ENCODE measurements around the gene ARFGEF3.

The ARFGEF3 gene

DNA sequence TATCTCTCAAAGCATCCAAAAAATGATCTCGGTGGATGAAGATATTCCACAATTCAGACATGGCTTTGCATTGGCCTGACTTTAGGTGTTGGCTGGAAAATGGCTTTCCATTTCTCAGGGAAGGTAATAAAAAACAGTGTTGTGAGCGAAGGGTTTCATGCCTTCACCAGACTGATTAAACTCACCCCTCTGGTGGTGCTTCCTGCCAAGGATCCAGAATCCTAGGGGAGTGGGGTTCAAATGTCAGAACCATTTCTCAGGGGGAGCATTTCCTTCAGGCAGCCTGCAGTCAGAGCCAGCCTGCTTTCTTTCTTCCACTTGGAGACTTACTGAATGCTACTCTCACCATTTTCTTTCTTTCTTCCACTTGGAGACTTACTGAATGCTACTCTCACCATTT, 170.2 kb downstream of the ARFGEF3 start:
- DNase-seq (ENCODE audit: low read depth in 2 of 2): no peak
- TF ChIP-seq, protein P1, sequence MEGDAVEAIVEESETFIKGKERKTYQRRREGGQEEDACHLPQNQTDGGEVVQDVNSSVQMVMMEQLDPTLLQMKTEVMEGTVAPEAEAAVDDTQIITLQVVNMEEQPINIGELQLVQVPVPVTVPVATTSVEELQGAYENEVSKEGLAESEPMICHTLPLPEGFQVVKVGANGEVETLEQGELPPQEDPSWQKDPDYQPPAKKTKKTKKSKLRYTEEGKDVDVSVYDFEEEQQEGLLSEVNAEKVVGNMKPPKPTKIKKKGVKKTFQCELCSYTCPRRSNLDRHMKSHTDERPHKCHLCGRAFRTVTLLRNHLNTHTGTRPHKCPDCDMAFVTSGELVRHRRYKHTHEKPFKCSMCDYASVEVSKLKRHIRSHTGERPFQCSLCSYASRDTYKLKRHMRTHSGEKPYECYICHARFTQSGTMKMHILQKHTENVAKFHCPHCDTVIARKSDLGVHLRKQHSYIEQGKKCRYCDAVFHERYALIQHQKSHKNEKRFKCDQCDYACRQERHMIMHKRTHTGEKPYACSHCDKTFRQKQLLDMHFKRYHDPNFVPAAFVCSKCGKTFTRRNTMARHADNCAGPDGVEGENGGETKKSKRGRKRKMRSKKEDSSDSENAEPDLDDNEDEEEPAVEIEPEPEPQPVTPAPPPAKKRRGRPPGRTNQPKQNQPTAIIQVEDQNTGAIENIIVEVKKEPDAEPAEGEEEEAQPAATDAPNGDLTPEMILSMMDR (IDR thresholded peaks at IDR 0.05; ENCODE audit: low read depth, low read length): no peak
- no peak overlapping the region for H3K4me3 ChIP-seq (replicated peaks in 1 of 2; ENCODE audit: low read depth in 2 of 2, low read length in 2 of 2)

DNA sequence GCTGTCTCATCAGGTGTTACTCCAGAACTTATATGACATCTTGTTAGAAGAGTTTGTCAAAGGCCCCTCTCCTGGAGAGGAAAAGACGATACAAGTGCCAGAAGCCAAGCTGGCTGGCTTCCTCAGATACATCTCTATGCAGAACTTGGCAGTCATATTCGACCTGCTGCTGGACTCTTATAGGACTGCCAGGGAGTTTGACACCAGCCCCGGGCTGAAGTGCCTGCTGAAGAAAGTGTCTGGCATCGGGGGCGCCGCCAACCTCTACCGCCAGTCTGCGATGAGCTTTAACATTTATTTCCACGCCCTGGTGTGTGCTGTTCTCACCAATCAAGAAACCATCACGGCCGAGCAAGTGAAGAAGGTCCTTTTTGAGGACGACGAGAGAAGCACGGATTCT, 172.3 kb downstream of the ARFGEF3 start:
- TF ChIP-seq, protein P1 (IDR thresholded peaks at IDR 0.05; ENCODE audit: low read depth, low read length): no peak
- no peak overlapping the region for H3K4me3 ChIP-seq (replicated peaks in 1 of 2; ENCODE audit: low read depth in 2 of 2, low read length in 2 of 2)
- no peak for DNase-seq (ENCODE audit: low read depth in 2 of 2)

DNA sequence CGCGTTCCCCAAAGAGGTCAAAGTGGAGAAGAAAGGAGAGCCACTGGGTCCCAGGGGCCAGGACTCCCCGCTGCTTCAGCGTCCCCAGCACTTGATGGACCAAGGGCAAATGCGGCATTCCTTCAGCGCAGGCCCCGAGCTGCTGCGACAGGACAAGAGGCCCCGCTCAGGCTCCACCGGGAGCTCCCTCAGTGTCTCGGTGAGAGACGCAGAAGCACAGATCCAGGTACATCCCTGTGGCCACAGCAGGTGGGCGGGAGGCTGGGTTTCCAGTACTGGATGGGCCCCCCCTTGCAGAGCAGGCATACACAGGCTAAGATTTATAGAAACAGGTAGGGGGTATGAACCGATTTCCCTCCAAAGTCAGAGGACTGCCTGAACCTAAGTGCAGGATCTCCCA, 173.2 kb downstream of the ARFGEF3 start:
- TF ChIP-seq, protein P1 (IDR thresholded peaks at IDR 0.05; ENCODE audit: low read depth, low read length): no peak
- no peak for DNase-seq (ENCODE audit: low read depth in 2 of 2)
- H3K4me3 ChIP-seq (replicated peaks in 1 of 2; ENCODE audit: low read depth in 2 of 2, low read length in 2 of 2): no peak overlapping the region

DNA sequence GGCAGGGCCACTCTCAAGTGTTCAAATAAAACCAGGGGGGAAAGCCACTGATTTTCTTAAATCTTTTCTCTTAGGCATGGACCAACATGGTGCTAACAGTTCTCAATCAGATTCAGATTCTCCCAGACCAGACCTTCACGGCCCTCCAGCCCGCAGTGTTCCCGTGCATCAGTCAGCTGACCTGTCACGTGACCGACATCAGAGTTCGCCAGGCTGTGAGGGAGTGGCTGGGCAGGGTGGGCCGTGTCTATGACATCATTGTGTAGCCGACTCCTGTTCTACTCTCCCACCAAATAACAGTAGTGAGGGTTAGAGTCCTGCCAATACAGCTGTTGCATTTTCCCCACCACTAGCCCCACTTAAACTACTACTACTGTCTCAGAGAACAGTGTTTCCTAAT, 174.5 kb downstream of the ARFGEF3 start:
- DNase-seq (ENCODE audit: low read depth in 2 of 2): no peak
- no peak overlapping the region for H3K4me3 ChIP-seq (replicated peaks in 1 of 2; ENCODE audit: low read depth in 2 of 2, low read length in 2 of 2)
- TF ChIP-seq, protein P1 (IDR thresholded peaks at IDR 0.05; ENCODE audit: low read depth, low read length): no peak

DNA sequence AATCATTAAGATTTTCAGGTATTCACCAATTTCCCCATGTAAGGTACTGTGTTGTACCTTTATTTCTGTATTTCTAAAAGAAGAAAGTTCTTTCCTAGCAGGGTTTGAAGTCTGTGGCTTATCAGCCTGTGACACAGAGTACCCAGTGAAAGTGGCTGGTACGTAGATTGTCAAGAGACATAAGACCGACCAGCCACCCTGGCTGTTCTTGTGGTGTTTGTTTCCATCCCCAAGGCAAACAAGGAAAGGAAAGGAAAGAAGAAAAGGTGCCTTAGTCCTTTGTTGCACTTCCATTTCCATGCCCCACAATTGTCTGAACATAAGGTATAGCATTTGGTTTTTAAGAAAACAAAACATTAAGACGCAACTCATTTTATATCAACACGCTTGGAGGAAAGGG, 175.3 kb downstream of the ARFGEF3 start:
- TF ChIP-seq, protein P1 (IDR thresholded peaks at IDR 0.05; ENCODE audit: low read depth, low read length): no peak
- H3K4me3 ChIP-seq (replicated peaks in 1 of 2; ENCODE audit: low read depth in 2 of 2, low read length in 2 of 2): no peak overlapping the region
- DNase-seq (ENCODE audit: low read depth in 2 of 2): no peak

DNA sequence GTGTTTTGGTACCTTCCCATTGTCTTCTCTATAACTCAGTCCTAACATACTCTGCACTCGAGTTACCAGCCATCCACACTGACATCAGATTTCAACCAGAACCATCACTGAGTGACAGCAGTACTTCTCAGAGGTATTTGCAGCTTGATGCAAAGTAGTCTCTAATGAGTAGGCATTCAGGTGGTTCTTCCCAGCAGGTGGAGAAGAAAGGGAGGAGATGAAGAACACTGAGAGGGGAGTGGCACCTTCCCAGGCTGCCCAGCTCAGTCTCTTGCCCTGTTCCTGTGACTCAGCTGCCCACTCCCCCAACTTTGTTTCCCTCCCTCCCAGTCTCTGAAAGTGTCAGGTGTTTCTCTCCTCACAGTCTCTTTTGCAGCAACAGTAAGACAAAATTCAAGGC, 177.3 kb downstream of the ARFGEF3 start:
- no peak overlapping the region for H3K4me3 ChIP-seq (replicated peaks in 1 of 2; ENCODE audit: low read depth in 2 of 2, low read length in 2 of 2)
- TF ChIP-seq, protein P1 (IDR thresholded peaks at IDR 0.05; ENCODE audit: low read depth, low read length): no peak
- no peak for DNase-seq (ENCODE audit: low read depth in 2 of 2)

DNA sequence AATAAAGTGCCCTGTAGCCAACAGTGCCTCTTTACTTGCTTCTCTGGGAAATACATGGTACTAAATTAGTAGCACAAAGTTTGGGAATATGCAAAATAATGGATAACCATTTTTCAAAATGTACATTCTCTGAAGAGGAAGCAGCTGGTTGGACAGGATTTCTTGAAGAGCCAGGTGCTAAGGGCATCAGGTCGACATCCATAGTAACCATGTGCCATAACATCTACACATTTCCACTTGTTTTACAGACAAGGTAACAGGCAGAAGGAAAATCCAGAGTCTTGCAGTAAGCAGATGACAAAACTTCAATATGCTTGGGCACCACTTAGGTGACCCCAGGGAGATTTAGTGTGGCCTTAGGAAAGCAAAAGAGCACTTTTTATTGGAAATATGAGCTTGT, 179.4 kb downstream of the ARFGEF3 start:
- DNase-seq (ENCODE audit: low read depth in 2 of 2): no peak
- no peak overlapping the region for H3K4me3 ChIP-seq (replicated peaks in 1 of 2; ENCODE audit: low read depth in 2 of 2, low read length in 2 of 2)
- TF ChIP-seq, protein P1 (IDR thresholded peaks at IDR 0.05; ENCODE audit: low read depth, low read length): no peak

Measured in cardiac fibroblast (primary cell).